Stimulated activated CD8-positive, alpha-beta memory T cell treated with anti-CD3 and anti-CD28 coated beads, Interleukin-4, amount 100 ng/mL, for 4 hours (primary cell): ENCODE measurements around the gene RNASET2.
"Not testable (repeated sequence)": the region's sequence is repeated elsewhere in the genome, so short reads cannot be mapped to it uniquely, and the experiment has no call there.

Experiments
- DNase-seq, 2 donors: peaks; one replicate each; pipeline ENCODE4 v3.0.0-alpha.2; 2020; ENCODE audit warnings: low read depth in 2 of 2, low spot score in 1 of 2

The RNASET2 gene

DNA sequence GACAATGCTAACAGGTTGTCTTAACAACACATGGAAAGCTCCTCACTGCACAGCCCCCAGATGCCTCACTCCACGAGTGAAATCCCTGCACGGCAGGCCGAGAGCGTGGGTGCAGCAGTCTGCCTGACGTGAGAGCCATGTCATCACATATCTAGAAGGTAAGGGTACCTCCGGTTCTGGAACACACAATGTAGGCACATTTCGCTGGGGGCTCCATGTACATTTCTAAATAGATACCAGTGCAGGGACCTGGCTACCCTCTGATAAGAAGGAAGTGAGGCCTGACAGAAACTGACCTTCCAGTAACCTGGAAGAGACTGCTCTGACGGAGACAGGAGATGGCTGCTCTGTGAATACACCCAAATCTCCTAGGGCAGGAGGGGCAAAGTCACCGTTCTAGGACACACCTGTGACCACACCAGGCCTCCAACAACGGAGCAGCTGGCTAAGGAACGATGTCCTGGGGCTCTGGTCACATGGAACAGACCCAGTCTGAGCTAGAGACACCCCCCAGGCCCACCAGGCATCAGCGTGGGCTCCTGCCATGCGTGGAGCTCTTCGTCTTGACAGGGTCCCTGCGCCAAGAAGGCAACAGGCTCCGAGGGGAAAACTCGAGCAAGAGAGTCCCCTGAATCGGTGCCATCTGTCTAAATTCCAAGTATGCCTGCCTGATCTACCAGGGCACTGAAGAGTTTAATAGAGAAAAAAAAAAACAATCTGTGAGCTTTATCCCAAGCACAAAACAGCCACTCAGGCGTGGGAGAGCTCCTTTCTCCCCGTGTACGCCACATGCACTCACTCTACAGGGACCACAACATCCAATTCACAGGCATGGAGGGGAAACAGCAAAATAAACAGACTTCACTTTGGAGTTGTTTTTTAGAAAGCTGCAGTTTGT lies 27.5 kb downstream of the RNASET2 start:
- DNase-seq, result no peak

DNA sequence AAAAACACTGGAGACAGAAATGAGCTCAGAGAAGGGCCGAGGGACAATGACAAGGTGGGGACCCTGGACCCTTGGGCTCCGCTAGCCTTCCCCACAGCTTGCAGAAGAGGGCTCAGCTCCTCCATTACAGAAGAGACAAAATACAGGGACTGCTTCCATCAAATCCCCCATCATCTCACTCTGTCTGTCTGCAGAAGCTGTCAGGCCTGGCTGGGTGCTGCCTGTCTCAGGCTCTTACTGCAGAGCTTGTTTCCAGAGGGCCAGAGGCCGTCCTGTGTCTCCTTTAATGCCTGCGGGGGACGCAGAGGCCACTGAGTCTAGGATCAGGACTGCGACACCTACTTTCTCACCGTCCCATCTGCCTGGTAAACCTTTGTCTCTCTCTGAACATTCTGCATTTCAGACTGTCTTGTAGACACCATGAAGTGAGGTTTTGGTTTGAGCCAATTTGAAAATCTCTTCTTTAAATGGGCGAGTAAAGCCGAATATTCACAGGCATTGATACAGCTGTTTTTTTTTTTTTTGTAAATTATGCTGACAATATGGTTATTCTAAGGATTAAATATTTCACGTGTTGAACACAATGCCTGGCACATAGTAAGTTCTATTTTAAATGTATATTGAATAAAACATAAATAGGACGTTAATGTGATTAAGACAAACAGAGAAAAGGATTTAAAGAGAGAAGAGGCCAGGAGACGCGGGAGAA lies 28.3 kb downstream of the RNASET2 start:
- DNase-seq, result no peak

DNA sequence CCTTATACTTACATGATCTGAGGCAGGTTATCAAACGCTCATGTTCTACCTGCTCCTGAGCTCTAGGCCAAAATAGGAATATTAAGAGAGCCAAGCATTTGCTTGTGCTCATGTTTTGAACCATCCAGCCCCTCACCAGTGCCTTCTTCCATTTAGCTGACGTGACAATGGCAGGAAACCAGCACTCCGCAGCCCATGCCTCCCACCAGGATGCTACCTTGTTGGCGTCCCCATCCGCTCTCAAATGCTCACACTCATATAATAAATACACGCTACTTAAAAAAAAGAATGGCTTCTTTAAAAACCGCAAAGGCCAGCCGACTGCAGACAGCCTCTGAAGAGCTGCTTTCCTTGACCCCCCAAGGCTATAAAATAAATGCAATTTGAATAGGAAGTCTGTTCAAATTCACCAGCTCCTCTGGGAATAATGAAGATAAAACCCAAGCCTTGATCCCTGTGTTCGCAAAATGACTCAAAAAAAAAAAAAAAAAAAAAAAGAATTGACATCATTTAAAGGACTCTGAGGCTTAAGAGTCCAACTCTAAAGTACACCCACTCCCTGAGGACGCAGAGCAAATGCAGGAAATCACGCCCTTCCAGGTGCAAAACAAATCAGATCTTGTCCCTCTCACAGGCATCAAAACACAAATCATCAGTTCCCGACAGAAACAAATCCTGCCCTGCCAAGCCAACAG lies 29.0 kb downstream of the RNASET2 start:
- DNase-seq, result no peak

DNA sequence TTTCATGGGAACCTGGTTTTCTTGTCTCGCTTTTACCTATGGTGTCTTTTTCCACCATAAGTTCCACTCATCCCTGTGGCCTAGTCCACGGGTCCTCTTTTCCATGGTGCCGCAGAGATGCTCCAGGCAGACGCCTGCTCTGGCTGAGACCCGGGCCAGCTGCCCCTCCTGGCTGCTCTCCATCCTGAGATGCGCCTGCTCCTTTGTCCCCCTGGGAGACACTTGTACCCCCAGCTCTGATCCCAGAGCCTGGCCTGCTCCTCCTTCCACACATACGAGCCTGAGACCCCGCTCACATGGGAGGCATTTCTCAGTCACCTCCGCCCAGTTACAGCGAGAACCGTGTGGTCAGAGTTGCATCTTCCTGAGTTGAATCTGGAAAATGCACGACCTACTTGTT lies 29.6 kb downstream of the RNASET2 start:
- DNase-seq, result no peak

DNA sequence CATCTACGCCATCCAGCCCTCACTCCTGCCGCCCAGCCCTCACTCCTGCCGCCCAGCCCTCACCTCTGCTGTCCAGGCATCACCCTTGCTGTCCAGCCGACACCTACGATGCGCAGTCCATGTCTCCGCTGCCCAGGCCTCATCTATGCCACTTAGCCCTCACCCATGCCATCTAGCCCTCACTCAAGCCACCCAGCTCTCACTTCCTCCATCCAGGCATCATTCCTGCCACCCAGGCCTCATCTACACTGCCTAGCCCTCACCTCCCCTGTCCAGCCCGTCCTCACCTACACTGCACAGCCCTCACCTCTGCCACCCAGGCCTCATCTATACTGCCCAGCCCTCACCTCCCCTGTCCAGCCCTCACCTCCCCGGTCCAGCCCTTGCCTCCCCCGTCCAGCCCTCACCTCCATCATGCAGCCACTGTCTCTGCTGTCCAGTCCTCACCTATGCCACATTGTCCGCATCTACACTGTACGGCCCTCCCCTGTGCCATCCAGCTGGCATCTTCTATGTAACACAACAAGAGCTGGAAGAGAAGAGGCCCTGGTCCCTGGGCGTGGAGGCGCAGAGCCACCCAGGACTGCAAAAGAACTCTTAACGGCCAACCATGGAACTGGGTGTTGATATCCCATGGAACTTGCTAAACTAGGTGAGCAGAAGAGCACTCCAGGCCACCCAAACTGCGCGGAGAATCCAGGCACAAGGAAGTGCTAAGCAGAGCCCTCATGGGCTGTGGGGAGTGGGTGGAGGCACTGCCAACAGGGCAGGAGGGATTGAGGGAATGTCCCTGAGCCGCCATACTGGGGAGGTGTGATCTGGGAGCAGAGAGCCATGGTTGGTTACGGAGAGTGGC lies 31.0 kb downstream of the RNASET2 start:
- DNase-seq, result no peak

DNA sequence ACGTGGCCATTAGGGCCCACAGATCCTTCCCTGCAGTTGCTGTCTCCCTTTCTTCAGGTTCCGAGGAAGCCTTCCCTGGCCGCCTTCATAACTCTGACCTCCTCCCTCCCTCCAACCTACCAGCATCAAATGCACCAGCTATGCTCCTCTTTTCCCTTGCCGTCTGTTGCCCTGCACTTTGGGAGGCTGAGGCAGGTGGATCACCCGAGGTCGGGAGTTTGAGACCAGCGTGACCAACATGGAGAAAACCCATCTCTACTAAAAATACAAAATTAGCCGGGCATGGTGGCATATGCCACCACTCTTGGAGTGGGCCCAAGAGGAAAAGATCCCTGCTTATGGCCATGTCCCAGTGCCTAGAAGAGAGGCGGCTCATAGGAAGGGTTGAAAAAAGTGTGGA lies 31.8 kb downstream of the RNASET2 start:
- no peak for DNase-seq

DNA sequence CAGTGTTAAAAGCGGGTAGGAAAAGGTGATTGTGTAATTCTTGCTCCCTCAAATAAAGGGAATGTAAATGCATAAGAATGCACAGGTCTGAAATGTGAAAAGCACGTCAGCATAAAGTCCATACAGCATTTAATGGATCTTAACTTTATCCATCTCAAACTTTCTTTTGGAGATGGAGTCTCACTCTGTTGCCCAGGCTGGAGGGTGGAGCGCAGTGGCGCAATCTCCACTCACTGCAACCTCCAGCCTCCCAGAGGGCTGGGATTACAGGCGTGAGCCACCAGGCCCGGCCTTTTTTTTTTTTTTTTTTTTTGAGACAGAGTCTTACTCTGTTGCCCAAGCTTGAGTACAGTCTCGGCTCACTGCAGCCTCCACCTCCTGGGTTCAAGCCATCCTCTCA lies 33.4 kb downstream of the RNASET2 start:
- no peak for DNase-seq

DNA sequence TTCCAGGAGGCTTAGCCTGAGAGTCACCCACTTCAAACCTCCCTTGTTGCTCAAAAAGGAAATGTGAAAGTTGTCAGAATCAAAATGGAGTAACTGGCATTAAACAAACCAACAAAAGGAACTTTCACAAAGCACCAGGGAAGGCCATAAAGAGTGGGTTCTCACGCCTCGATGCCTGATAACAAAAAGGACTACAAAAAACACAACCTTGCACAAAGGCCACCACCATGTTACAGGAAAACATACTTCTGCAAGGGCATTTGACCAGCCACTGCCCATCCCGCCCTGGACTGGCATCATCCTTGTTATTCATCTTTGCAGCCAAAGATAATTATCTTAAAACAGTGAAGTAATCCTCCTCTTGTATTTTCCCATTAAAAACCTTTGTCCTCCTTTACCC lies 34.8 kb downstream of the RNASET2 start:
- no peak for DNase-seq

DNA sequence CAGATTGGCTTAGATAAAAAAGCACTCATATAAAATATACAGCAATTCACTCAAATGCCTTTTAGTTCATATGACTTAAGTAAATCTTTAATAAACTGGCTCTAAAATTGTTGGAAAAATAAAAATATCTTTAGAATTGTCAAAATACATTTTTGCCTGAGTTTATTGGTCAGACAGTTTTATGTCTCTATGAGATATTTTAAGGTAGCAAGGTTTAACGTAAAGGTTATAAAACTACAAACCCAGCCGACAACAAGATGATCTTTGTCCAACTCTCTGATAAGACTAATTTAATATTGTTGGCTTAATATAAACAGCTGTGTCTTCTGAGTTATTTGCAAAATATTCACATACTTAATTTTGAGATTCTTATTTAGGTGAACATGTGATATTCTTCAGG lies 39.5 kb downstream of the RNASET2 start:
- DNase-seq, result no peak

DNA sequence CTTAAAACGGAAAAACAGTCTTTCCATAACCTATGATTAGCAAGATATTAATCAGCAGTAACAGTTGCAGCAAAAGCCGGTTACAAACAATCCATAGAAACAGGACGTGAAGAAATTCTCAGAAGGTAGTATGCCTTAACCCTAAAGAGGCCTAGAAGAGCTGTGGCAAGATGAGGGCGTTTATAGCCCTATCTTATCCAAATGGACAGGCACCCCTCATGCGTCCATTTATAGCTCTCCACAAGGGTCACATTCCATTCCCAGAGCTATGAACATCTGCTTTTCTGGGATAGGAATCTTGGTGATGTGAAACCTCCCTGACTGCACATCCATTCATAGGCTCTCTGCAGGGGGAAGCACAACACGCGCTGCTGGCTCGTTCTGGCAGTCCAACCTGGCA lies 40.9 kb downstream of the RNASET2 start:
- not testable (repeated sequence) for DNase-seq

DNA sequence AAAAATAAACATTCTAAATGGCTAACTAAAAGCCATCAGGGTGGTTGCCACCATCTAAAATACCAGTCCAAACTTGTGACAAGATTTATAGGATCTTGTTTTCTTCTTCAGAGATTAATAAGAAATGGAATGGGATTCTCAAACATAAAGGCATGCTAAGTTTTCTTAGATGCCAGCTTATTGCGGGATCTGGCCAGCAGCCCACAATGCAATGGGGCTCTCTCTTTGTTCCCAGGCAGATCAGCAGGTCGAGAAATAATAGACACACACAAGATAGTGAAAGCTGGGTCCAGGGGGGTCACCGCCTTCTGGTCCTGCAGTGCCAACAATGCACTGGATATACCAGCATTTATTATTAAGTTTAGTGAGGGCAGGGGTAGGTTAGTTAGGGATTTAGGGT lies 41.4 kb downstream of the RNASET2 start:
- DNase-seq, result not testable (repeated sequence)

DNA sequence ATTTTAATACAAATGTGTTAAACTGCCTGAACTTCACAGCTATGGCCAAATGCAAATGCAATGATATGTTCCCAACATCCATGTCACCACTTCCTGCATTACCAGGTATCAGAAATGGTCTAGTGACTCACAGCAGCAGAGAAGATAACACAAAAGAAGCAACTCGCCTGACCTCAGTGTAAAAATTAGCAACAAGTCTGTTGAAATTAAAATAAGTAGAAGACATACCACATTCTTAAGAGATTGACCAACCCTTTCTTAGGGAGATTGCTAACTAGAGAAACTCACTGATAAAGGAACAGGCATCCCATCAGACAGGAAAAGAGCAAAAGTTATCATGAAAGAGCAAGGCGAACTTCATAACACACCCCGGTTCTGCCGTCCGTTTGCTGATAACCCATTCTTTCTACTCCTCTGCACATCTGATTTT lies 45.1 kb downstream of the RNASET2 start:
- DNase-seq, result no peak

DNA sequence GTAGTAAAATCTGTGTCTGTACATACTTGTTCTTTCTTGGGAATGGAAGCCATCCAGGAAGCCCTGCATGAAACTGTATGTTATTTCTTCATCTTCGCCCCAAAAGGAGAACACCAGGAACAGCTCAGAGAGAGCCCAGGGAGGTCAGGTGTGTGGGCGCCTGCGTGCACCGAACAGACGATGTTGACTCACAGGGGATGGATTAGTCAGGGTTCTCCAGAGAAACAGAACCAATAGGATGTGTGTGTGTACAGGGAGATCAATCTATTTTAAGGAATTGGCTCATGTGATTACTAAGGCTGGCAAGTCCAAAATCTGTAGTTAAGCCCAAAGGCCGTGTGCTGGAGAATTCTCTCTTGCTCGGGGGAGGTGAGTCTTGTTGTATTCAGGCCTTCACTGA lies 45.7 kb downstream of the RNASET2 start:
- no peak for DNase-seq

DNA sequence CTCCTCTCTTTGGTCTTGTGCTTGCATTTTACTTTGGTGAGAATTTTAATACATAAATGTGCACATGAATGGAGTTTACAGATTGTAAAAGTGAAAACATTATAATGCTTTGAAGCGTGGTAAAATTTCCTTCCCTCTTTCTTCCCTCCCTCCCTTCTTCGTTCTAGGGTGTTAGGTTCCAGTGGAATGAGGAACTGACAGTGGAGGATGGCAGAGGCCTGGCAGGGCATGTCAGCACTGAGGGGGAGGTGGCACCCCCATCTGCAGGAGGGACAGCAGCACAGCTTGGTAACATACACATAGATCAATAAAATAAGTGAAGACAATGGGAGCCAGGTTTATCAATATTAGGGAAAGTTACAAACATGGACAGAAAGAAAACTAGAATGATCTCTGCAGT lies 47.5 kb downstream of the RNASET2 start:
- DNase-seq, result no peak

DNA sequence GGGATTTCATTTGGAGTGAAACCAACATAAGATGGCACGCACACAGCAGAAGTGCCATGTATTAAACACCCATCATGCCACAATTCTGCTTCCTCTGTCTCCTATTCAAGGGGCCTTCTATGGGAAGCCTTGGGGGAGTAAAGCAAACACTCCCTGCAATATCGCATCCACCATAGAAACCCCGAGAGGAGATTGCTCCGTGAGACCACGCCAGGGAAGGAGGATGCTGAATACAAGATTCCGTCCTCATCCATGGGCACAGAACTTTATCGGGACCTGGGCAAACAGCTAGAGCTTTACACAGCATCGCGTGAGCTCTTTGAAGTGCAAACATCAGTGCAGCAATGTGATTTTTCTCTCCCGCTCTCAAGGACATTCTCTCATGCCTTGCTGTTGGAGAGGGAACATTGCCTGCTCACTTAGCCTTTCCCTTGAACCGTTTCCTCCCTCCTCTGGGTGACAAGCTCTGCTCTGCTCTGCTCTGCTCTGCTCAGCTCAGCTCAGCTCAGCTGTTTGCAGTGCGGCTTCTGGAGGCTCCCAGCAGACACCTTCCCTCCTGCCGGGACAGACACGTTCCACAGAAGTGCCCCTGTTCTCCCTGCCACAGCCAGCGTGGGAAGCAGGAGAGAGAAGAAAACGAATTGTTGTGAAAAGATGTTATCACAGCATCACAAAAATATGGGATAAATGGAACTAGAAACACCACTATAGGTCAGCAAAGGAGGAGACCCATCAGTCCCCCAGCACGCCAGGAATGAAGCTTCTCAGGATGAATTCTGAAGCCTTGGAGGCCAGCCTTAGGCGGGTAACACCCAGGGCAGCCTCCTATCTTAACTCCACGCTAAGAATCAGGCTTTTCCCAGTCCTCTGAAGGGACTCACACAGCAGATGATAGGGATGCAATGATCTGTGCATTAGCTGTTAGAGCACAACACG lies 48.2 kb downstream of the RNASET2 start:
- no peak for DNase-seq

DNA sequence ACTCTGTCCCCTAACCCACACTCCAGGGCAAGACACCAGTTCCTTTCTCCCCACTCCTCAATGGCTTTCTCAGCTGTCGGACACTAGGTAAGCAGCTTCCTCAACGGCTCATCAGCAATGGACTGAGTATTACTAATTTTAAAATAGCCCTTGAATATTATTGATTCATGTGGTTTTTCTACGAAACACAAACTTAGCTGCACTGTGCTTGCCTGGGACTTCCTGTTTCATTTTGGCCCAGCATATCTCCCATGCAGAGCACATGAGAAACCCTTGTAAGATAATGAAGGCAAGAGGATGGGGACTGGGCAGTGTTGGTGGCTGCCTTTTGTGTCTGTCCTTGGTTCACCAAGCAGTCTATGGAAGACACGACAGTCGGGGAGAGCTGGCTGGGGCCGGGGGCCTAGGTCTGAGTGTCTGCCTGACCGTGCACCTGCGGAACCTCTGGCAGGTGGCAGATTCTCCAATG lies 48.9 kb downstream of the RNASET2 start:
- no peak for DNase-seq

DNA sequence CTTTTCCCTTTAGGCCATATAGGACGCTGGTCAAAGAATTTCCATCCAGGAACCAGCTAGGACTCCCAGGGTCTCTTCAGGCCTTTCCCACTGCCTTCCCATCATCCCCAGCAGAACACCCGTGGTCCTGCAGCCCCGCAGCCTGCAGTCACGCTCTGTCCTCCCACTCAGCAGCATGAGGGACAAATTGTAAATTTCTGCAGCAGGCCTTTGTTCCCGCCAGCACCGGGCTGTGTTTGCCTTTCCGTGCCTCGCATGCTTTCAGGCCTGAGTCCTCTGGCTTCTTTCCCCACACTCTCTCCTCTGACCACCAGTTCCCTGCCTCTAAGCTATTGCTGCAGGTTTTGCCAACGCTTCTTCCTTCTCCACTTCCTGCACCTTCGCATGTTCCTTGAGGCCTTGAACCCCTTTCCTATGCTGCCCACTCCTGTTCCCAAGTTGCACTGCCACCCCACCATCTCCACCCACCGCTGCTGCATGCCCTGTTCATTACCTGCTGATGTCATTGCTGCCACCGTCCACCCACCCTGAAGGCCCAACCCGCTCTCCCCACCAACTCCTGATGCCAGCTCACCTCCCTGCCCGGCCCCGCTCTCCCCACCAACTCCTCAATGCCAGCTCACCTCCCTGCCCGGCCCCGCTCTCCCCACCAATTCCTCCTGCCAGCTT lies 49.8 kb downstream of the RNASET2 start:
- no peak for DNase-seq

DNA sequence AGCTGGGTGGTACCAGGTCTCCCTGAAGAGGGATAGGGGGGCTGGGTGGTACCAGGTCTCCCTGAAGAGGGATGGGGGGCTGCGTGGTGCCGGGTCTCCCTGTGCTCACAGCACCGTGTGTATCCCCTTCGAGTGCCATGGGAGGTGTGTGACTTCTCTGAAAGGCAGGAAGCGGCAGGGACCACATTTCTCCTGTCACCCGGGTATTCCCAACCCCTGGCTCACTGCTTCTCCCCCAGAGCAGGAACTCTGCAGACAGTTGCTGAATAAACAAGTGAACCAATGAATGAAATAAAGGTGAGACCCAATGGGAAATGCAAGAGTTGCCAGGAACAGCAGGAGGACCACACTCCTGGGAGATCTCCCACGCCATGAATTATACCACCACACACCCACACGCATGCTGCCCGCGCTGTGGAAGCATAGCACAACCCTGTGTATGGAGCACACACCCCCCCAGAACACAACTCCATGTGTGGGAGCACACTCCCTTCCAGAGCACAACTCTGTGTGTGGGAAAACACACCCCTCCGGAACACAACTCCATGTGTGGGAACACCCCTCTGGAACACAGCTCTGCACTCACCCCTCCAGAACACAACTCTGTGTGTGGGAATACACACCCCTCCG lies 50.7 kb downstream of the RNASET2 start:
- DNase-seq, result no peak

DNA sequence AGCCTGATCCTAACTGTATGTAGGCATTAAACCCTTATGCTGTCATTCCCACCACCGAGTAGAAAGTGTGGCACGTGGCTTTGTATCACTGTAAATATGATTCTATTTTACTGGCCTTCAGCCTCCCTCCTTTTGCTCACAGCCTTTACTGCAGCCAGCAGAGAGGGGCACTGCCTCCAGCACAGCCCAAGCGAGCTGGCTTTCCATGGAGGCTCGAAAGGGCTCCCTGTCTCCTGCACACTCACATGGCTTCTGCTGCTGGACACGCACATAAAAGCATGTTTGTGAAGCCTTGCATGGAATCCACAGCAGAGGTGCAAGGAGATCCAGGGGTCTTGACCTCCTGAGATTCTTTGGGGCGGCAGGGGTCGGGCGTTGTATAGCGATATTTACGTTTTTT lies 51.3 kb downstream of the RNASET2 start:
- DNase-seq, result no peak
